Measurements from ENCODE around the gene TMEM170A. TPM values are rescaled to one million over a fixed set of nuclear protein-coding genes. Genes with fewer than 3 reads are reported as not detected.
A peak's percentile ranks its signal among the peaks of the same experiment; 100 is the strongest.

Gene TMEM170A
- total RNA-seq, 1 donor from 2014 or later, result 46.4 TPM

DNA sequence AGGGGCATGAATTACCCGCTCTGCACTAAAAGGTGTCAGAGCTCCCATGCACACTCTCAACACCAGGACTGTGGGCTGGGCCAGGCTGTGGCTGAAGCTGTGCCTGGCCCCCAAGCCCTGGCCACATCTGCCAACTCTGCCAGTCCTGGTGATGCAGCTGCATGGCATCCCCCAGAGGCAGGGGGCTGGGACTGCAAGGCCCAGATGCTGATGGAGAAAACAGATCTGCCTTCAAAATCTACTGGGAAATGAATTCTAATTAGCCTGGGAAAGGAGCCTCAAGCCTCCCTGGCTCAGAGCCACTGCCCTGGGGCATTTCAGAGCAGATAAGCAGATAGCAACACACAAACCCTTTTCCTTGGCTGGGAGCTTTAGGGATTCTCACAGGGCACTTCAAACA lies 27.4 kb upstream of the TMEM170A start:
- no peaks in the 10 kb centered on the region for H3K36me3 Mint-ChIP-seq
- peaks cover 7% of the 10 kb centered on the region for H3K4me1 Mint-ChIP-seq (ENCODE audit: unreplicated experiment)
- TF ChIP-seq, protein P1, sequence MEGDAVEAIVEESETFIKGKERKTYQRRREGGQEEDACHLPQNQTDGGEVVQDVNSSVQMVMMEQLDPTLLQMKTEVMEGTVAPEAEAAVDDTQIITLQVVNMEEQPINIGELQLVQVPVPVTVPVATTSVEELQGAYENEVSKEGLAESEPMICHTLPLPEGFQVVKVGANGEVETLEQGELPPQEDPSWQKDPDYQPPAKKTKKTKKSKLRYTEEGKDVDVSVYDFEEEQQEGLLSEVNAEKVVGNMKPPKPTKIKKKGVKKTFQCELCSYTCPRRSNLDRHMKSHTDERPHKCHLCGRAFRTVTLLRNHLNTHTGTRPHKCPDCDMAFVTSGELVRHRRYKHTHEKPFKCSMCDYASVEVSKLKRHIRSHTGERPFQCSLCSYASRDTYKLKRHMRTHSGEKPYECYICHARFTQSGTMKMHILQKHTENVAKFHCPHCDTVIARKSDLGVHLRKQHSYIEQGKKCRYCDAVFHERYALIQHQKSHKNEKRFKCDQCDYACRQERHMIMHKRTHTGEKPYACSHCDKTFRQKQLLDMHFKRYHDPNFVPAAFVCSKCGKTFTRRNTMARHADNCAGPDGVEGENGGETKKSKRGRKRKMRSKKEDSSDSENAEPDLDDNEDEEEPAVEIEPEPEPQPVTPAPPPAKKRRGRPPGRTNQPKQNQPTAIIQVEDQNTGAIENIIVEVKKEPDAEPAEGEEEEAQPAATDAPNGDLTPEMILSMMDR (conservative IDR thresholded peaks at IDR 0.05), result peak; percentile 34
- H3K27me3 Mint-ChIP-seq, result peaks cover 19% of the 10 kb centered on the region
- H3K4me3 Mint-ChIP-seq, result no peak overlapping the region
- DNase-seq (ENCODE audit: extremely low spot score, unreplicated experiment), result no peak
- H3K9me3 Mint-ChIP-seq, result no peaks in the 10 kb centered on the region
- no peak overlapping the region for H3K27ac Mint-ChIP-seq

DNA sequence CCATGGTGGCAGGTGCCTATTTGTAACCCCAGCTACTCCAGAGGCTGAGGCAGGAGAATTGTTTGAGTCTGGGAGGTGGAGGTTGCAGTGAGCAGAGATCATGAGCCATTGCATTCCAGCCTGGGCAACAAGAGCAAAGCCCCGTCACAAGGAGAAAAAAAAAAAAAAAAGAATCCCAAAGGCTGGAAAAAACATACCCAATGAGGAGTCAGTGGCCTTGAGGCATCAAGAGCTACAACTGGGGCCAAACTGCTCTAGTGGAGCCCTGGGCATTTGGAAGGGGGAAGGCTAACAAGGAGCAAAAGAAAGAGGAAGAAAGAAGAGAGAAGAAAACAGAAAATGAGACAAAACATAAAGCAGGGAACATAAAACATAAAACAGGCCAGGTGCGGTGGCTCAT lies 23.8 kb upstream of the TMEM170A start:
- Mint-ChIP-seq H3K9me3 (no peaks in the 10 kb centered on the region), H3K27ac (peak overlapping the region; percentile 21), H3K36me3 (no peaks in the 10 kb centered on the region), H3K4me1 (ENCODE audit: unreplicated experiment) (peaks cover 13% of the 10 kb centered on the region), H3K27me3 (peaks cover 4% of the 10 kb centered on the region), H3K4me3 (no peak overlapping the region)
- TF ChIP-seq, protein P1 (conservative IDR thresholded peaks at IDR 0.05), result no peak
- DNase-seq (ENCODE audit: extremely low spot score, unreplicated experiment), result no peak

DNA sequence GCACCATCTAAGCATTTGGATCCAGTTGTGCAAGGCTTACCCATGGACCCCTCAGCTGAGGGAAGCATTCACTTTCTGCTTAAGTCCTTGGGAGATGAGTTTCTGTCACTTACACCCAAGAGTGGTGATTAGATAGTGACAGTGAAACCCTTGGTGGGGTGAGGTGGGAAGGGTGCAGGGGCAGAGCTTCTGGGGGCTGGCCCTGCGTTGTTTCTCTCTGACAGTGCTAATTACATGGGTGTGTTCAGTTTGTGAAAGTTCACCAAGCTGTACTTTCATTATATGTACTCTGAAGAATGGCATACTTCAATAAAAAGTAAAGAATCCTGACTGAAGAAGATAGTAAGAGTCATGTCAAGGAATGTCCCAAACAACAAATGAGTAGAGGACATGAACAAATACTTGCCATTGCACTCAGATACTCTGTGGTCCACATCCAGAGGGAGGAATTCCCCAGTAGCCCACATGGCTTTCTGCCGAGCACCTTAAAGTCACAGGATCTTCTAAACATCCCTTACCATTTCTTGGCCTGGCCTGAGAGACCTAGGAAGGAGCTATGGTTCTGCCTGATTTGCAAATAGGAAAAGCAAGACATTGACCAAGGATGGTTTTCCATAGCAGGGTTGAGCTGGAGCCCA lies 22.3 kb upstream of the TMEM170A start:
- H3K4me3 Mint-ChIP-seq, result peak overlapping the region; percentile 3
- H3K9me3 Mint-ChIP-seq, result no peaks in the 10 kb centered on the region
- H3K27me3 Mint-ChIP-seq, result peaks cover 4% of the 10 kb centered on the region
- TF ChIP-seq, protein P1 (conservative IDR thresholded peaks at IDR 0.05), result no peak
- DNase-seq (ENCODE audit: extremely low spot score, unreplicated experiment), result no peak
- H3K4me1 Mint-ChIP-seq (ENCODE audit: unreplicated experiment), result peaks cover 13% of the 10 kb centered on the region
- peak overlapping the region; percentile 37 for H3K27ac Mint-ChIP-seq
- no peaks in the 10 kb centered on the region for H3K36me3 Mint-ChIP-seq

DNA sequence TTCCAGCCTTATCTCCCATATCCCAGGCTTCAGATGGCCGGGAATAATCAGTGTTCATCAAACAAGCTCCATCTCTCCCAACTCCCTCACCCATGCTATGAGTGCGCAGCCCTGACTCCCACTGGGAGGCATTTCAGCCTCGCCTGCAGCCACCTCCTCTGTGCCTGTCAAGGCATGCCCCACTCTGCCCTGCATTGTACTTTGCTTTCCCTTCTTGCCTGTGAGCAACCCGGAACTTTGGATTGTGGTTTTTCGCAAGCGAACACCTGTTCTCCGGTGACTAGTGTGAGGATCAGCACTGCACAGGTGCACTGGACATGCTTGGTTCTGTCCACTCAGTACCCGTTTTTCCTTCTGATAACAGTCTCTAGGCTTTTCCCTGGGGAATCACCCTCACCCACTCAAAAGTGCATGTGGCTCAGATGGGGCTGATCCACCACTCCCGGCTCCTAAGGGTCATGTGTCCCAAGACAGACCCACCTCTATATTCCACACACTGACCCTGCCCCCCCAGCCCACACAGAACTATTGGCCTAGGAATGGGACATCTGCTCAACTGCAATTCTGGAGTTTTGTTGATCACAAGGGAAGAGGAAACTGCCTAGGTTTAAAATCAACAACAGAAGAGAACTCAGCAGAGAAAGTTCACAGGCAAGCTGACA lies 21.7 kb upstream of the TMEM170A start:
- H3K27me3 Mint-ChIP-seq, result peaks cover 4% of the 10 kb centered on the region
- DNase-seq (ENCODE audit: extremely low spot score, unreplicated experiment), result no peak
- H3K27ac Mint-ChIP-seq, result peak overlapping the region; percentile 37

DNA sequence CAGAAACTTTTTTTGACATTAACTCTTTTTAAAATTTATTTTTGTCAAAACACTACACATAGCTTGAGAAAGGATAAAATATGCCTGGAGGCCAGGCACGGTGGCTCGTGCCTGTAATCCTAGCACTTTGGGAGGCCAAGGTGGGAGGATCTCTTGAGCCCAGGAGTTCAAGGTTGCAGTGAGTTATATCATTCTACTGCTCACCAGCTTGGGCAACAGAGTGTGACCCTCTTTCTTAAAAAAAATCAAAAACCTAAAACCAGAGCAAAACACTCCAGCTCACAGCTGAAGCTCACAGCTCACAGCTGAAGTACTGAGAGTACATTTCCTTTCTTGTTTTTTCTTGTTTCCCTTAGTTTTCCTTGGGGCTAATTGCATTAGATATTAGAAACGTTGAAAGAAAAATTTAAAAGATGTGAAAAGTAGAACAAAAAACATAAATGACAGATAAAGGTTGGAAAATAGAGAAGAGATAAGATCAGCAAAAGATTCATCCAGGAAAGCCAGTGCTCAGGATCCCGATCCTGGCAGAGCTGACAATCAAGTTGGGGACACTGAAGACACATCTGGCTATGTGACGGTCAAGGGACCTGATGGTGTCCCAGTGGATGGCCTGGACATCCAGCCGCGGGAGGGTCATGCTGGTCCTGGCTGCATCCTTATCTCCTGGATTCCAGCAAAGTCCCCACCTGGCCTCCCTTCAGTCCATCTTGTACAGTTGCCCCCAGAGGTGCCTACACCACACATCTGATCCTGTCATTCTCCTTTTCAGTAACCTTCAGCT lies 20.9 kb upstream of the TMEM170A start:
- Mint-ChIP-seq H3K9me3 (no peaks in the 10 kb centered on the region), H3K27me3 (peaks cover 4% of the 10 kb centered on the region), H3K4me3 (peak overlapping the region; percentile 60), H3K36me3 (no peaks in the 10 kb centered on the region), H3K4me1 (ENCODE audit: unreplicated experiment) (peaks cover 13% of the 10 kb centered on the region), H3K27ac (peak overlapping the region; percentile 37)
- DNase-seq (ENCODE audit: extremely low spot score, unreplicated experiment), result no peak
- TF ChIP-seq, protein P1 (conservative IDR thresholded peaks at IDR 0.05), result no peak

More for the DNA sequence above, 21.7 kb upstream of the TMEM170A start:
- TF ChIP-seq, protein P1 (conservative IDR thresholded peaks at IDR 0.05), result no peak
- no peaks in the 10 kb centered on the region for H3K9me3 Mint-ChIP-seq
- H3K4me1 Mint-ChIP-seq (ENCODE audit: unreplicated experiment), result peaks cover 13% of the 10 kb centered on the region
- H3K36me3 Mint-ChIP-seq, result no peaks in the 10 kb centered on the region
- H3K4me3 Mint-ChIP-seq, result peak overlapping the region; percentile 60

All from type B pancreatic cell (in vitro differentiated cells).